GM12878 (cell line): ENCODE measurements around the gene TTC23. TPM values are rescaled to one million over a fixed set of nuclear protein-coding genes. Genes with fewer than 3 reads are reported as not detected.
A peak's percentile ranks its signal among the peaks of the same experiment; 100 is the strongest.

Source experiments
- ATAC-seq: fragments of 200-7000 bp; cut with Tn5 transposase; 3 replicates; pipeline ENCODE4 v1.9.1; 2020; ENCODE audit warnings: mild to moderate bottlenecking, moderate library complexity
- BruUV-seq: library from RNA; stranded (reverse); fragments of 400-500 nt; replicated peaks from 2 replicates; lab custom pipeline; 2021; lab: Mats Ljungman, UMichigan
- CTCF ChIA-PET: fragments of 300-600 bp; sonication (Branson Sonifier 250); formaldehyde crosslinking; extraction: SDS; loops from one replicate; lab custom pipeline; 2021; ENCODE audit warnings: inconsistent platforms; lab: Yijun Ruan, JAX
- POLR2A ChIA-PET: fragments of 350-600 bp; formaldehyde crosslinking; extraction: SDS; loops from one replicate; lab custom pipeline; 2021; ENCODE audit warnings: inconsistent platforms; lab: Charles Lee
- RAD21 ChIA-PET: fragments of 300-600 bp; sonication (Branson Sonifier 250); formaldehyde crosslinking; loops from one replicate; lab custom pipeline; 2023; ENCODE audit warnings: antibody characterized with exemption; ENCODE audit not compliant: unreplicated experiment; lab: Charles Lee
- SMC1A ChIA-PET: fragments of 300-600 bp; sonication (Branson Sonifier 250); formaldehyde crosslinking; loops from one replicate; lab custom pipeline; 2023; ENCODE audit not compliant: unreplicated experiment, uncharacterized antibody; lab: Charles Lee
- DNase-seq: peaks from one replicate; pipeline ENCODE4 v3.0.0-alpha.2; 2011; ENCODE audit warnings: low read depth, low spot score
- FAIRE-seq: peaks from 3 replicates; lab custom pipeline; 2011; peaks lifted over from hg19 to GRCh38; lab: Jason Lieb, UNC
- H2AFZ ChIP-seq: 2 replicates; pipeline ENCODE4 v1.6.0; 2011; ENCODE audit warnings: low read depth, low read length, control low read depth; ENCODE audit not compliant: control insufficient read depth
- H3K27ac ChIP-seq: 2 replicates; pipeline ENCODE4 v1.5.1; 2011; ENCODE audit warnings: control low read depth; ENCODE audit not compliant: control insufficient read depth, insufficient read depth
- H3K27me3 ChIP-seq, 2 experiments: replicated peaks in 1 of 2; 2 replicates each; pipeline versions ENCODE4 v1.6.0 to v1.6.1; 2011; ENCODE audit warnings: low read length in 1 of 2; ENCODE audit not compliant: control insufficient read depth in 2 of 2, insufficient read depth in 2 of 2
- H3K36me3 ChIP-seq, 2 experiments: 2 replicates each; pipeline ENCODE4 v1.5.1; 2011; ENCODE audit warnings: low read length in 1 of 2; ENCODE audit not compliant: control insufficient read depth in 2 of 2, insufficient read depth in 2 of 2
- H3K4me1 ChIP-seq: 2 replicates; pipeline ENCODE4 v1.6.1; 2011; ENCODE audit warnings: mild to moderate bottlenecking, low read length, moderate library complexity, mixed read lengths; ENCODE audit not compliant: control insufficient read depth, insufficient read depth
- H3K4me2 ChIP-seq: 2 replicates; pipeline ENCODE4 v1.6.0; 2011; ENCODE audit warnings: control low read depth; ENCODE audit not compliant: control insufficient read depth, insufficient read depth
- H3K4me3 ChIP-seq: fragments of 200-600 bp; sonication (generic); 2 replicates; pipeline ENCODE4 v1.5.1; 2016
- H3K79me2 ChIP-seq: 2 replicates; pipeline ENCODE4 v1.6.0; 2011; ENCODE audit warnings: low read length; ENCODE audit not compliant: control insufficient read depth, insufficient read depth
- H3K9ac ChIP-seq: 2 replicates; pipeline ENCODE4 v1.8.0; 2011; ENCODE audit warnings: low read length, control low read depth, mixed read lengths; ENCODE audit not compliant: control insufficient read depth, insufficient read depth
- H3K9me3 ChIP-seq: replicated peaks from 3 replicates; pipeline ENCODE4 v1.5.1; 2011; ENCODE audit warnings: mild to moderate bottlenecking, low read length; ENCODE audit not compliant: control insufficient read depth, insufficient read depth
- H4K20me1 ChIP-seq: 2 replicates; pipeline ENCODE4 v1.6.0; 2011; ENCODE audit not compliant: control insufficient read depth, insufficient read depth
- ATF3 ChIP-seq: IDR thresholded peaks from 2 replicates; pipeline ENCODE4 v1.6.1; 2011; ENCODE audit warnings: low read depth, mild to moderate bottlenecking, low read length, moderate library complexity, borderline replicate concordance; ENCODE audit errors: extremely low read depth
- BACH1 ChIP-seq: fragments of 450-650 bp; IDR thresholded peaks from 2 replicates; pipeline ENCODE4 v1.6.1; 2017; ENCODE audit warnings: mild to moderate bottlenecking, borderline replicate concordance
- CEBPB ChIP-seq, 2 experiments: fragments of 150-350 bp in 1 of 2; IDR thresholded peaks; 2 replicates each; pipeline ENCODE4 v1.6.1; 2012 to 2014; ENCODE audit warnings: low read depth in 2 of 2, low read length in 2 of 2, borderline replicate concordance in 1 of 2, inconsistent platforms in 1 of 2
- CHD2 ChIP-seq: IDR thresholded peaks from 2 replicates; pipeline ENCODE4 v1.6.1; 2011; ENCODE audit warnings: low read depth, low read length, improper control_type of control experiment, borderline replicate concordance
- ETV6 ChIP-seq, 2 experiments: fragments of 450-650 bp in 1 of 2; IDR thresholded peaks in 1 of 2; conservative IDR thresholded peaks in 1 of 2; 2 replicates each; pipeline ENCODE4 v1.6.1; 2014; ENCODE audit warnings: antibody characterized with exemption in 1 of 2, borderline replicate concordance in 1 of 2, low read depth in 1 of 2, mild to moderate bottlenecking in 1 of 2, moderate library complexity in 1 of 2
- IKZF2 ChIP-seq, 2 experiments: fragments of 450-650 bp; IDR thresholded peaks; 2 replicates each; pipeline ENCODE4 v1.6.1; 2017; ENCODE audit warnings: mild to moderate bottlenecking in 2 of 2, moderate library complexity in 2 of 2
- JUNB ChIP-seq: IDR thresholded peaks from 2 replicates; pipeline ENCODE4 v1.6.1; 2016; ENCODE audit warnings: antibody characterized with exemption, mild to moderate bottlenecking
- PAX8 ChIP-seq: fragments of 450-650 bp; IDR thresholded peaks from 2 replicates; pipeline ENCODE4 v1.6.1; 2017; ENCODE audit warnings: mild to moderate bottlenecking, moderate library complexity
- SIN3A ChIP-seq: IDR thresholded peaks from 2 replicates; pipeline ENCODE4 v1.6.1; 2012; ENCODE audit warnings: low read depth, low read length, improper control_type of control experiment
- SREBF2 ChIP-seq: IDR thresholded peaks from 2 replicates; pipeline ENCODE4 v1.6.1; 2012; ENCODE audit warnings: mild to moderate bottlenecking, low read length
- SRF ChIP-seq, 2 experiments: IDR thresholded peaks; 2 replicates each; pipeline ENCODE4 v1.6.1; 2011; ENCODE audit warnings: low read depth in 2 of 2, low read length in 2 of 2, mild to moderate bottlenecking in 1 of 2, moderate library complexity in 1 of 2
- TBL1XR1 ChIP-seq: IDR thresholded peaks from 2 replicates; pipeline ENCODE4 v1.6.1; 2012; ENCODE audit warnings: low read depth, low read length, improper control_type of control experiment
- TCF3 ChIP-seq: IDR thresholded peaks from 2 replicates; pipeline ENCODE4 v1.6.1; 2012; ENCODE audit warnings: low read depth, mild to moderate bottlenecking, low read length, borderline replicate concordance; ENCODE audit not compliant: insufficient read depth
- TCF7 ChIP-seq: IDR thresholded peaks from 2 replicates; pipeline ENCODE4 v1.6.1; 2014; ENCODE audit warnings: antibody characterized with exemption, borderline replicate concordance
- WRNIP1 ChIP-seq: IDR thresholded peaks from 2 replicates; pipeline ENCODE4 v1.6.1; 2011; ENCODE audit warnings: low read depth, low read length, improper control_type of control experiment, borderline replicate concordance
- ZNF24 ChIP-seq: fragments of 450-650 bp; IDR thresholded peaks from 2 replicates; pipeline ENCODE4 v1.6.1; 2017; ENCODE audit warnings: antibody characterized with exemption, mild to moderate bottlenecking
- WGBS: methylation state at CpG from one replicate; pipeline ENCODE4 v1.1.6; 2016; ENCODE audit warnings: low lambda C conversion rate; ENCODE audit not compliant: insufficient replicate concordance, insufficient coverage; ENCODE audit errors: missing lambda C conversion rate; 5-methylcytosine and 5-hydroxymethylcytosine counted together
- in situ Hi-C: fragments of 300-500 bp; cut with MboI; formaldehyde crosslinking; loops from 9 replicates; pipeline ENCODE4 v1.14.3; 2018; ENCODE audit warnings: mixed read lengths
- intact Hi-C: fragments of 100-400 bp; cut with micrococcal nuclease; formaldehyde crosslinking; loops from one replicate; pipeline ENCODE4 v1.14.2; 2022; ENCODE audit not compliant: unreplicated experiment
- polyA plus RNA-seq, 11 experiments: library from polyadenylated mRNA; depleted of rRNA in 4 of 11; unstranded in 6 of 11; stranded (reverse) in 5 of 11; fragments of >200 nt; fragmentation: Nextera tagmentation in 4 of 11; fragmentation: Illumina TruSeq in 1 of 11; extraction: Ambion mirVana in 4 of 11; extraction: Trizol in 1 of 11; gene quantifications; 1 replicate in 1 of 11; 2 replicates in 10 of 11; pipeline versions ENCODE4 v1.2.1 to v1.2.3, GENCODE V29; 2011 to 2016; ENCODE audit warnings: inconsistent platforms in 2 of 11, missing spikeins in 2 of 11, low read depth in 1 of 11
- total RNA-seq, 4 experiments: library from RNA; depleted of rRNA in 3 of 4; stranded (reverse); fragments of >200 nt in 3 of 4; fragmentation: Illumina TruSeq in 1 of 4; extraction: Trizol in 1 of 4; gene quantifications; 2 replicates each; pipeline versions ENCODE4 v1.2.1 to v1.2.3, GENCODE V29; 2013 to 2021
- TF ChIP-seq, protein P1 (sequence below): fragments of 450-650 bp; IDR thresholded peaks from 2 replicates; pipeline ENCODE4 v1.6.1; 2017; ENCODE audit warnings: mild to moderate bottlenecking, low read depth, inconsistent platforms; ENCODE audit not compliant: poor library complexity, severe bottlenecking
- TF ChIP-seq, protein P2 (sequence below): fragments of 450-650 bp; IDR thresholded peaks from 2 replicates; pipeline ENCODE4 v1.6.1; 2018; ENCODE audit warnings: borderline replicate concordance, mild to moderate bottlenecking; ENCODE audit not compliant: partially characterized antibody

Gene TTC23
- total and polyA plus RNA-seq, 10 of the 15 experiments (the other 5 are each of a cell fraction or from before 2014, with no cell fraction given) = 1.2 to 9.0 (median 6.5) TPM

DNA sequence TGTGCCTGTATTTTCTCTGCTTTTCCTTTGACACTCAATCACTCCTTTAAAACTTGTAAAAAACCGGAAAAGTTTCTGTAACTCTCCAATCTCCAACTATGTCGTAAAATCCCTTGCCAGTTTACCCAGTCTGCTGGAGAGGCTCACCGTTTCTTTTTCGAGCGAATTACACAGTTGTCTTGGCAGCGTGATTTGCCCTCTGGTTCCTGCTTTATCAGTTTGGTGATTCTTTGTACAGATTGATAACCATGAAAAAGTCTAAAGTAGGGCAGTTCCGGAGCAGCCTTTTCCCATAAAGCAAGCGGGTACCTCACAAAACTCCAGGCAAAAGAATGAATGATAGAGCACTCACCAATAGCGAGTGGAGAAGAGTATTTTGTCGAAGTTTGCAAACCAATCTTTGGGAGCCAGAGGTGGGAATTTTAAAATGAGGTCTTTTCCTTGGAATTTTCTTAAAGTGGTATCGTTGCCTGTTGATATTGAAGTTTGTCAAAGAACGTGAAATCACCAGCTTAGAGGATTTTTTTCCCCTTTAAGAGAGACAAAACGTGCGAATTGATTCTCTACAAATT is at the start of gene TTC23 (continued):
- TF ChIP-seq, protein P1, sequence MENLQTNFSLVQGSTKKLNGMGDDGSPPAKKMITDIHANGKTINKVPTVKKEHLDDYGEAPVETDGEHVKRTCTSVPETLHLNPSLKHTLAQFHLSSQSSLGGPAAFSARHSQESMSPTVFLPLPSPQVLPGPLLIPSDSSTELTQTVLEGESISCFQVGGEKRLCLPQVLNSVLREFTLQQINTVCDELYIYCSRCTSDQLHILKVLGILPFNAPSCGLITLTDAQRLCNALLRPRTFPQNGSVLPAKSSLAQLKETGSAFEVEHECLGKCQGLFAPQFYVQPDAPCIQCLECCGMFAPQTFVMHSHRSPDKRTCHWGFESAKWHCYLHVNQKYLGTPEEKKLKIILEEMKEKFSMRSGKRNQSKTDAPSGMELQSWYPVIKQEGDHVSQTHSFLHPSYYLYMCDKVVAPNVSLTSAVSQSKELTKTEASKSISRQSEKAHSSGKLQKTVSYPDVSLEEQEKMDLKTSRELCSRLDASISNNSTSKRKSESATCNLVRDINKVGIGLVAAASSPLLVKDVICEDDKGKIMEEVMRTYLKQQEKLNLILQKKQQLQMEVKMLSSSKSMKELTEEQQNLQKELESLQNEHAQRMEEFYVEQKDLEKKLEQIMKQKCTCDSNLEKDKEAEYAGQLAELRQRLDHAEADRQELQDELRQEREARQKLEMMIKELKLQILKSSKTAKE = no peak
- TF ChIP-seq CHD2 = no peak
- no peak for TF ChIP-seq WRNIP1
- TF ChIP-seq IKZF2 (IDR thresholded peaks at IDR 0.05) = peak; percentile 31 to 57; a peak in 2 of 4 replicates
- TF ChIP-seq PAX8 = no peak
- TF ChIP-seq ZNF24 = no peak
- no peak for TF ChIP-seq SREBF2
- TF ChIP-seq JUNB = no peak
- no peak for TF ChIP-seq TCF3
- TF ChIP-seq ATF3 = no peak

DNA sequence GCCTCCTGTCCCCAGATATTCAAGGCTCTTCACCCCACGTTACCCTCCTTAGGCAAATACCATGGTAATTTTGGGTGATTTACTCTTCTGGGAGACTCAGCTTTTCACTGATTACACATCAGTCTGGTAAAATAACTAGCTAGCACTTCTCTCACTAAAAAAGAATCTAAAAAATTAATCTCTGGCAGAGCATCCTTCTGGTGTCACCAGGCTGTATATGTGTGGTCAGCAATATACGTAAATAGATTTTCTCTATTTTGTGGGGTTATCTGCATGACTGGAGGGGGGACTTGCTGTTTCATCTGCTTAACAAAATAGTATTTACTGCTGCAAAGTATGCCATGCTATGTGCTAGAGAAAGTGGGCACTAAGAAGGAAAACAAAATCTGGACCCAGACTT is 47.0 kb upstream of the TTC23 start:
- Histone ChIP-seq H3K27ac (no peak overlapping the region), H3K9me3 (peaks cover 5% of the 10 kb centered on the region; the same call in 2 of the 3 replicates), H3K36me3 (no peaks in the 10 kb centered on the region; a peak in 1 of 4 replicates), H3K4me3 (no peak overlapping the region), H2AFZ (no peak overlapping the region), H3K79me2 (no peaks in the 10 kb centered on the region), H3K27me3 (no peaks in the 10 kb centered on the region), H3K9ac (no peak overlapping the region), H4K20me1 (no peaks in the 10 kb centered on the region), H3K4me2 (no peak overlapping the region), H3K4me1 (no peaks in the 10 kb centered on the region)
- in situ Hi-C loops (no loop called here), intact Hi-C loops (no loop called here)
- no TSS peak for BruUV-seq
- CTCF ChIA-PET = interaction anchor here (0.8 to 1.6 kb wide), 4 partner anchors 10 to 460 kb away, joined by 3 to 4 read pairs (median 4); no protein-coding TSS in a partner anchor
- FAIRE-seq (no peak), ATAC-seq (no peak), DNase-seq (no peak)
- 98% methylated on average over 2 of the region's 2 CpGs for WGBS
- POLR2A ChIA-PET = interaction anchor here (1.8 to 2.0 kb wide), 2 partner anchors 9 to 18 kb away, joined by 4 to 9 read pairs; no protein-coding TSS in a partner anchor
- RAD21 ChIA-PET = interaction anchor here (1.8 to 2.3 kb wide), 3 partner anchors 9 to 408 kb away, joined by 4 to 11 read pairs (median 5); no protein-coding TSS in a partner anchor
- SMC1A ChIA-PET = interaction anchor here (0.6 to 1.5 kb wide), 6 partner anchors 8 to 208 kb away, joined by 3 to 8 read pairs (median 4); no protein-coding TSS in a partner anchor
- TF ChIP-seq, protein P2, sequence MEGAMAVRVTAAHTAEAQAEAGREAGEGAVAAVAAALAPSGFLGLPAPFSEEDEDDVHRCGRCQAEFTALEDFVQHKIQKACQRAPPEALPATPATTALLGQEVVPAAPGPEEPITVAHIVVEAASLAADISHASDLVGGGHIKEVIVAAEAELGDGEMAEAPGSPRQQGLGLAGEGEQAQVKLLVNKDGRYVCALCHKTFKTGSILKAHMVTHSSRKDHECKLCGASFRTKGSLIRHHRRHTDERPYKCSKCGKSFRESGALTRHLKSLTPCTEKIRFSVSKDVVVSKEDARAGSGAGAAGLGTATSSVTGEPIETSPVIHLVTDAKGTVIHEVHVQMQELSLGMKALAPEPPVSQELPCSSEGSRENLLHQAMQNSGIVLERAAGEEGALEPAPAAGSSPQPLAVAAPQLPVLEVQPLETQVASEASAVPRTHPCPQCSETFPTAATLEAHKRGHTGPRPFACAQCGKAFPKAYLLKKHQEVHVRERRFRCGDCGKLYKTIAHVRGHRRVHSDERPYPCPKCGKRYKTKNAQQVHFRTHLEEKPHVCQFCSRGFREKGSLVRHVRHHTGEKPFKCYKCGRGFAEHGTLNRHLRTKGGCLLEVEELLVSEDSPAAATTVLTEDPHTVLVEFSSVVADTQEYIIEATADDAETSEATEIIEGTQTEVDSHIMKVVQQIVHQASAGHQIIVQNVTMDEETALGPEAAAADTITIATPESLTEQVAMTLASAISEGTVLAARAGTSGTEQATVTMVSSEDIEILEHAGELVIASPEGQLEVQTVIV = no peak
- TF ChIP-seq SRF (IDR thresholded peaks at IDR 0.05; ENCODE audit: low read depth in 2 of 2, low read length in 2 of 2) (no peak), ETV6 (conservative IDR thresholded peaks at IDR 0.05 in 1 of 2, IDR thresholded peaks at IDR 0.05 in 1 of 2; ENCODE audit: borderline replicate concordance in 1 of 2, low read depth in 1 of 2) (no peak), SIN3A (no peak), TBL1XR1 (no peak), JUNB (no peak), BACH1 (no peak), TCF7 (no peak), CEBPB (IDR thresholded peaks at IDR 0.05; ENCODE audit: borderline replicate concordance in 1 of 2, low read depth in 2 of 2, low read length in 2 of 2) (no peak)
